WTC11 (cell line): Measurements from ENCODE around the gene CBFA2T2.

ENCODE experiments used
- ELF4 ChIP-seq: sonication (generic); formaldehyde crosslinking; IDR thresholded peaks from 2 replicates; pipeline ENCODE4 v1.8.1; 2022; ENCODE audit warnings: low read depth, mild to moderate bottlenecking, moderate library complexity, missing genetic modification reagents
- RELA ChIP-seq: sonication (generic); formaldehyde crosslinking; IDR thresholded peaks from 2 replicates; pipeline ENCODE4 v1.8.1; 2022; ENCODE audit warnings: missing genetic modification reagents, mild to moderate bottlenecking, borderline replicate concordance
- SMAD4 ChIP-seq: sonication (generic); formaldehyde crosslinking; IDR thresholded peaks from 2 replicates; pipeline ENCODE4 v1.8.0; 2022; ENCODE audit warnings: mild to moderate bottlenecking, missing genetic modification reagents
- SP1 ChIP-seq: sonication (generic); formaldehyde crosslinking; conservative IDR thresholded peaks from 2 replicates; pipeline ENCODE4 v1.8.1; 2022; ENCODE audit warnings: missing genetic modification reagents
- ZBTB21 ChIP-seq: sonication (generic); formaldehyde crosslinking; IDR thresholded peaks from 2 replicates; pipeline ENCODE4 v1.8.1; 2023; ENCODE audit warnings: mild to moderate bottlenecking, missing genetic modification reagents, borderline replicate concordance
- ZNF138 ChIP-seq: sonication (generic); formaldehyde crosslinking; conservative IDR thresholded peaks from 2 replicates; pipeline ENCODE4 v1.8.1; 2022; ENCODE audit warnings: mild to moderate bottlenecking, moderate library complexity, missing genetic modification reagents
- ZNF219 ChIP-seq: sonication (generic); formaldehyde crosslinking; IDR thresholded peaks from 2 replicates; pipeline ENCODE4 v1.8.0; 2023; ENCODE audit warnings: missing genetic modification reagents, mild to moderate bottlenecking, borderline replicate concordance
- TF ChIP-seq, protein P1 (sequence below): fragments of 200-600 bp; IDR thresholded peaks from 2 replicates; pipeline ENCODE4 v1.8.0; 2022; ENCODE audit warnings: antibody characterized with exemption
- TF ChIP-seq, protein P2 (sequence below): sonication (generic); formaldehyde crosslinking; IDR thresholded peaks from 2 replicates; pipeline ENCODE4 v1.8.1; 2023; ENCODE audit warnings: mild to moderate bottlenecking, missing genetic modification reagents, moderate library complexity
- TF ChIP-seq, protein P3 (sequence below): sonication (generic); formaldehyde crosslinking; conservative IDR thresholded peaks from 2 replicates; pipeline ENCODE4 v1.8.1; 2022; ENCODE audit warnings: mild to moderate bottlenecking, missing genetic modification reagents
- TF ChIP-seq, protein P4 (sequence below): sonication (generic); formaldehyde crosslinking; IDR thresholded peaks from 2 replicates; pipeline ENCODE4 v1.8.0; 2022; ENCODE audit warnings: mild to moderate bottlenecking, missing genetic modification reagents
- TF ChIP-seq, protein P5 (sequence below): sonication (generic); formaldehyde crosslinking; IDR thresholded peaks from 2 replicates; pipeline ENCODE4 v1.8.1; 2023; ENCODE audit warnings: mild to moderate bottlenecking, missing genetic modification reagents, moderate library complexity
- TF ChIP-seq, protein P6 (sequence below): sonication (generic); formaldehyde crosslinking; conservative IDR thresholded peaks from 2 replicates; pipeline ENCODE4 v1.8.1; 2023; ENCODE audit warnings: mild to moderate bottlenecking, low read depth, missing genetic modification reagents, moderate library complexity

DNA sequence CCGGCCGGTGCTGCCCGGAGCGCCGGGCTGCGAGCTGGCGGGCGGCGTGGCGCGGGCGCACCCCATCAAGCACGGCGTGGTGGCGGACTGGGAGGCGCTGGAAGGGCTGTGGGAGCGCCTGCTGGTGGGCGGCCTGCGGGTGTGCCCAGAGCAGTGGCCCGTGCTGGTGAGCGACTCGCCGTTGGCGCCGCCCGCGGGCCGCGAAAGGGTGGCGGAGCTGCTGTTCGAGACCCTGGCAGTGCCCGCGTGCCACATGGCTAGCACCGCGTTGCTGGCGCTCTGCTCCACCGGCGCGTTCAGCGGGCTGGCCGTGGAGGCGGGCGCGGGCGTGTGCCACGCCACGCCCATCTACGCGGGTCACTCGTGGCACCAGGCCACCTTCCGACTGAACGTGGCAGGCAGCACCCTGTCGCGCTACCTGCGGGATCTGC is 177.4 kb downstream of the CBFA2T2 start:
- TF ChIP-seq, protein P1, sequence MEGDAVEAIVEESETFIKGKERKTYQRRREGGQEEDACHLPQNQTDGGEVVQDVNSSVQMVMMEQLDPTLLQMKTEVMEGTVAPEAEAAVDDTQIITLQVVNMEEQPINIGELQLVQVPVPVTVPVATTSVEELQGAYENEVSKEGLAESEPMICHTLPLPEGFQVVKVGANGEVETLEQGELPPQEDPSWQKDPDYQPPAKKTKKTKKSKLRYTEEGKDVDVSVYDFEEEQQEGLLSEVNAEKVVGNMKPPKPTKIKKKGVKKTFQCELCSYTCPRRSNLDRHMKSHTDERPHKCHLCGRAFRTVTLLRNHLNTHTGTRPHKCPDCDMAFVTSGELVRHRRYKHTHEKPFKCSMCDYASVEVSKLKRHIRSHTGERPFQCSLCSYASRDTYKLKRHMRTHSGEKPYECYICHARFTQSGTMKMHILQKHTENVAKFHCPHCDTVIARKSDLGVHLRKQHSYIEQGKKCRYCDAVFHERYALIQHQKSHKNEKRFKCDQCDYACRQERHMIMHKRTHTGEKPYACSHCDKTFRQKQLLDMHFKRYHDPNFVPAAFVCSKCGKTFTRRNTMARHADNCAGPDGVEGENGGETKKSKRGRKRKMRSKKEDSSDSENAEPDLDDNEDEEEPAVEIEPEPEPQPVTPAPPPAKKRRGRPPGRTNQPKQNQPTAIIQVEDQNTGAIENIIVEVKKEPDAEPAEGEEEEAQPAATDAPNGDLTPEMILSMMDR = no peak
- TF ChIP-seq ZNF219 (CRISPR knock-in tag) (no peak; the same call in 1 of the 2 replicates), RELA (peak; percentile 78; the same call in 1 of the 2 replicates), ZBTB21 (CRISPR knock-in tag) (no peak), SP1 (no peak), ELF4 (CRISPR knock-in tag) (no peak), SMAD4 (CRISPR knock-in tag) (no peak), ZNF138 (CRISPR knock-in tag) (peak; percentile 15; the same call in 1 of the 2 replicates)
- TF ChIP-seq, protein P2, sequence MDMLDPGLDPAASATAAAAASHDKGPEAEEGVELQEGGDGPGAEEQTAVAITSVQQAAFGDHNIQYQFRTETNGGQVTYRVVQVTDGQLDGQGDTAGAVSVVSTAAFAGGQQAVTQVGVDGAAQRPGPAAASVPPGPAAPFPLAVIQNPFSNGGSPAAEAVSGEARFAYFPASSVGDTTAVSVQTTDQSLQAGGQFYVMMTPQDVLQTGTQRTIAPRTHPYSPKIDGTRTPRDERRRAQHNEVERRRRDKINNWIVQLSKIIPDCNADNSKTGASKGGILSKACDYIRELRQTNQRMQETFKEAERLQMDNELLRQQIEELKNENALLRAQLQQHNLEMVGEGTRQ = no peak
- TF ChIP-seq, protein P3, sequence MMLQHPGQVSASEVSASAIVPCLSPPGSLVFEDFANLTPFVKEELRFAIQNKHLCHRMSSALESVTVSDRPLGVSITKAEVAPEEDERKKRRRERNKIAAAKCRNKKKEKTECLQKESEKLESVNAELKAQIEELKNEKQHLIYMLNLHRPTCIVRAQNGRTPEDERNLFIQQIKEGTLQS (CRISPR knock-in tag) = no peak
- TF ChIP-seq, protein P4, sequence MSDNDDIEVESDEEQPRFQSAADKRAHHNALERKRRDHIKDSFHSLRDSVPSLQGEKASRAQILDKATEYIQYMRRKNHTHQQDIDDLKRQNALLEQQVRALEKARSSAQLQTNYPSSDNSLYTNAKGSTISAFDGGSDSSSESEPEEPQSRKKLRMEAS (CRISPR knock-in tag) = no peak
- TF ChIP-seq, protein P5, sequence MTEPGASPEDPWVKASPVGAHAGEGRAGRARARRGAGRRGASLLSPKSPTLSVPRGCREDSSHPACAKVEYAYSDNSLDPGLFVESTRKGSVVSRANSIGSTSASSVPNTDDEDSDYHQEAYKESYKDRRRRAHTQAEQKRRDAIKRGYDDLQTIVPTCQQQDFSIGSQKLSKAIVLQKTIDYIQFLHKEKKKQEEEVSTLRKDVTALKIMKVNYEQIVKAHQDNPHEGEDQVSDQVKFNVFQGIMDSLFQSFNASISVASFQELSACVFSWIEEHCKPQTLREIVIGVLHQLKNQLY (CRISPR knock-in tag) = no peak
- TF ChIP-seq, protein P6, sequence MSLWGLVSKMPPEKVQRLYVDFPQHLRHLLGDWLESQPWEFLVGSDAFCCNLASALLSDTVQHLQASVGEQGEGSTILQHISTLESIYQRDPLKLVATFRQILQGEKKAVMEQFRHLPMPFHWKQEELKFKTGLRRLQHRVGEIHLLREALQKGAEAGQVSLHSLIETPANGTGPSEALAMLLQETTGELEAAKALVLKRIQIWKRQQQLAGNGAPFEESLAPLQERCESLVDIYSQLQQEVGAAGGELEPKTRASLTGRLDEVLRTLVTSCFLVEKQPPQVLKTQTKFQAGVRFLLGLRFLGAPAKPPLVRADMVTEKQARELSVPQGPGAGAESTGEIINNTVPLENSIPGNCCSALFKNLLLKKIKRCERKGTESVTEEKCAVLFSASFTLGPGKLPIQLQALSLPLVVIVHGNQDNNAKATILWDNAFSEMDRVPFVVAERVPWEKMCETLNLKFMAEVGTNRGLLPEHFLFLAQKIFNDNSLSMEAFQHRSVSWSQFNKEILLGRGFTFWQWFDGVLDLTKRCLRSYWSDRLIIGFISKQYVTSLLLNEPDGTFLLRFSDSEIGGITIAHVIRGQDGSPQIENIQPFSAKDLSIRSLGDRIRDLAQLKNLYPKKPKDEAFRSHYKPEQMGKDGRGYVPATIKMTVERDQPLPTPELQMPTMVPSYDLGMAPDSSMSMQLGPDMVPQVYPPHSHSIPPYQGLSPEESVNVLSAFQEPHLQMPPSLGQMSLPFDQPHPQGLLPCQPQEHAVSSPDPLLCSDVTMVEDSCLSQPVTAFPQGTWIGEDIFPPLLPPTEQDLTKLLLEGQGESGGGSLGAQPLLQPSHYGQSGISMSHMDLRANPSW (CRISPR knock-in tag) = no peak; the same call in 1 of the 2 replicates
